ENCODE measurements around the gene FAM184A. TPM values are rescaled to one million over a fixed set of nuclear protein-coding genes. Genes with fewer than 3 reads are reported as not detected.

The FAM184A gene
- total and polyA plus RNA-seq, 2 experiments from 2014 or later = 13.7 to 18.6 TPM

GRCh38 chr6:118986312-118986711 lies 92.2 kb downstream of the FAM184A start:
- no peak for DNase-seq (ENCODE audit: low spot score)
- no peaks in the 10 kb centered on the region for H3F3A ChIP-seq (replicated peaks; ENCODE audit: low read depth)
- no peak overlapping the region for H3K27ac Mint-ChIP-seq
- TF ChIP-seq POLR2AphosphoS5 (IDR thresholded peaks at IDR 0.05; ENCODE audit: low read depth) (no peak), REST (IDR thresholded peaks at IDR 0.05; ENCODE audit: unreplicated experiment) (no peak), ETS1 (IDR thresholded peaks at IDR 0.05) (no peak), ZNF331 (CRISPR knock-in tag; IDR thresholded peaks at IDR 0.05; ENCODE audit: low read depth) (no peak), CTCF (conservative IDR thresholded peaks at IDR 0.05; ENCODE audit: low read depth in 2 of 2) (no peak), JUNB (IDR thresholded peaks at IDR 0.05; ENCODE audit: unreplicated experiment) (no peak), EZH2phosphoT487 (IDR thresholded peaks at IDR 0.05; ENCODE audit: unreplicated experiment) (no peak), STAT1 (IDR thresholded peaks at IDR 0.05; ENCODE audit: unreplicated experiment) (no peak), ZNF462 (CRISPR knock-in tag; IDR thresholded peaks at IDR 0.05) (no peak), NANOG (IDR thresholded peaks at IDR 0.05; ENCODE audit: borderline replicate concordance) (no peak), CREB1 (CRISPR knock-in tag; IDR thresholded peaks at IDR 0.05; ENCODE audit: low read depth) (no peak), EZH2 (IDR thresholded peaks at IDR 0.05; ENCODE audit: low read depth, unreplicated experiment) (no peak), ZNF114 (CRISPR knock-in tag; IDR thresholded peaks at IDR 0.05) (no peak)
- no peak overlapping the region for H3K27ac ChIP-seq (ENCODE audit: low read depth)
- H3K4me1 ChIP-seq (ENCODE audit: insufficient read depth) = no peaks in the 10 kb centered on the region; the same call in 1 of the 2 replicates
- H3K27me3 Mint-ChIP-seq (ENCODE audit: insufficient read depth, low read depth, poor library complexity) = no peaks in the 10 kb centered on the region
- H3K36me3 ChIP-seq (ENCODE audit: insufficient read depth) = no peaks in the 10 kb centered on the region
- H3K4me3 Mint-ChIP-seq = no peak overlapping the region
- H3K4me3 ChIP-seq = no peak overlapping the region
- no peak overlapping the region for H3K4me2 ChIP-seq
- H2AFZ ChIP-seq = no peak overlapping the region
- no peaks in the 10 kb centered on the region for H3K9me3 Mint-ChIP-seq
- peaks cover 2% of the 10 kb centered on the region; the same call in 2 of the 3 replicates for H3K36me3 Mint-ChIP-seq (ENCODE audit: low read depth)
- peaks cover 2% of the 10 kb centered on the region; the same call in 1 of the 3 replicates for H3K4me1 Mint-ChIP-seq
- no peak for ATAC-seq
- no peaks in the 10 kb centered on the region for H4K20me1 ChIP-seq (replicated peaks; ENCODE audit: insufficient read depth)
- H3K27me3 ChIP-seq (ENCODE audit: insufficient read depth) = no peaks in the 10 kb centered on the region
- H3K9me2 ChIP-seq (ENCODE audit: insufficient read depth) = no peaks in the 10 kb centered on the region
- H3K79me2 ChIP-seq (replicated peaks; ENCODE audit: insufficient read depth) = no peaks in the 10 kb centered on the region

Data from GM23338 (cell line).